H1 (cell line): ENCODE measurements around the gene CEP170. TPM values are rescaled to one million over a fixed set of nuclear protein-coding genes. Genes with fewer than 3 reads are reported as not detected.

Source experiments
- CTCF ChIA-PET: fragments of 300-600 bp; sonication (Branson Sonifier 250); formaldehyde crosslinking; loops from one replicate; lab custom pipeline; 2021; ENCODE audit not compliant: partially characterized antibody; lab: Charles Lee
- POLR2A ChIA-PET: fragments of 300-600 bp; sonication (Branson Sonifier 250); formaldehyde crosslinking; loops from one replicate; lab custom pipeline; 2021; ENCODE audit warnings: inconsistent platforms; ENCODE audit not compliant: partially characterized antibody; lab: Charles Lee
- DNase-seq, 2 experiments: peaks; one replicate each; pipeline versions ENCODE4 v3.0.0 to v3.0.0-alpha.2; 2010 to 2022; ENCODE audit warnings: low spot score in 2 of 2, low read depth in 1 of 2, mixed read lengths in 1 of 2
- FAIRE-seq: peaks from 2 replicates; lab custom pipeline; 2011; peaks lifted over from hg19 to GRCh38; lab: Jason Lieb, UNC
- H2AFZ ChIP-seq: 2 replicates; pipeline ENCODE4 v1.8.1; 2012; ENCODE audit warnings: low read length, inconsistent platforms
- H2AK5ac ChIP-seq: 2 replicates; pipeline ENCODE4 v1.6.1; 2013; ENCODE audit warnings: low read depth, low read length
- H2BK120ac ChIP-seq: replicated peaks from 2 replicates; pipeline ENCODE3; 2013; ENCODE audit warnings: low read depth, low read length, inconsistent platforms
- H2BK12ac ChIP-seq: 2 replicates; pipeline ENCODE4 v1.6.1; 2013; ENCODE audit warnings: low read depth, low read length
- H2BK15ac ChIP-seq: 2 replicates; pipeline ENCODE4 v1.6.1; 2013; ENCODE audit warnings: low read length
- H2BK20ac ChIP-seq: 2 replicates; pipeline ENCODE4 v1.6.1; 2013; ENCODE audit warnings: low read length
- H2BK5ac ChIP-seq: 2 replicates; pipeline ENCODE4 v1.6.1; 2013; ENCODE audit warnings: low read depth, low read length
- H3K14ac ChIP-seq: 2 replicates; pipeline ENCODE4 v1.6.1; 2013; ENCODE audit warnings: inconsistent platforms; ENCODE audit not compliant: insufficient read length
- H3K18ac ChIP-seq: 2 replicates; pipeline ENCODE4 v1.6.1; 2013; ENCODE audit warnings: low read length; ENCODE audit errors: extremely low read depth
- H3K23ac ChIP-seq: 2 replicates; pipeline ENCODE4 v1.6.1; 2013; ENCODE audit warnings: inconsistent platforms; ENCODE audit not compliant: insufficient read length
- H3K23me2 ChIP-seq: 2 replicates; pipeline ENCODE4 v1.6.1; 2013; ENCODE audit warnings: low read depth, low read length
- H3K27ac ChIP-seq: 2 replicates; pipeline ENCODE4 v1.6.1; 2011; ENCODE audit warnings: low read depth, low read length, inconsistent platforms
- H3K27me3 ChIP-seq, 4 experiments: replicated peaks in 1 of 4; 1 replicate in 1 of 4; 2 replicates in 3 of 4; pipeline versions ENCODE4 v1.6.1 to v1.8.1; 2011 to 2013; ENCODE audit warnings: low read length in 3 of 4, mild to moderate bottlenecking in 3 of 4, inconsistent platforms in 2 of 4, mixed read lengths in 2 of 4, moderate library complexity in 1 of 4; ENCODE audit not compliant: control insufficient read depth in 3 of 4, insufficient read depth in 3 of 4; ENCODE audit errors: extremely low read depth in 1 of 4
- H3K36me3 ChIP-seq, 4 experiments: 2 replicates each; pipeline versions ENCODE4 v1.6.1 to v1.8.1; 2011 to 2013; ENCODE audit warnings: mild to moderate bottlenecking in 4 of 4, low read length in 3 of 4, moderate library complexity in 2 of 4, control low read depth in 1 of 4, inconsistent platforms in 1 of 4; ENCODE audit not compliant: insufficient read depth in 4 of 4, control insufficient read depth in 2 of 4
- H3K4ac ChIP-seq: replicated peaks from 2 replicates; pipeline ENCODE3; 2013; ENCODE audit warnings: low read length, low read depth, mixed read lengths, inconsistent platforms; ENCODE audit not compliant: insufficient read length
- H3K4me1 ChIP-seq, 4 experiments: replicated peaks in 1 of 4; 1 replicate in 1 of 4; 2 replicates in 3 of 4; pipeline versions ENCODE4 v1.6.1 to v1.8.1; 2011 to 2013; ENCODE audit warnings: low read length in 3 of 4, inconsistent platforms in 2 of 4, mixed read lengths in 1 of 4; ENCODE audit not compliant: insufficient read depth in 4 of 4, control insufficient read depth in 3 of 4
- H3K4me2 ChIP-seq, 2 experiments: 2 replicates each; pipeline versions ENCODE4 v1.6.1 to v1.8.1; 2011 to 2013; ENCODE audit warnings: low read depth in 2 of 2, low read length in 2 of 2, control low read depth in 1 of 2, inconsistent platforms in 1 of 2, mild to moderate bottlenecking in 1 of 2; ENCODE audit not compliant: insufficient read depth in 1 of 2
- H3K4me3 ChIP-seq, 4 experiments: fragments of 200-600, 300-600 bp in 1 of 4; sonication (generic), shearing (Covaris generic), sonication (Bioruptor Twin) in 1 of 4; 2 replicates each; pipeline versions ENCODE4 v1.5.1 to v1.8.1; 2011 to 2016; ENCODE audit warnings: low read length in 4 of 4, low read depth in 3 of 4, control low read depth in 2 of 4, inconsistent platforms in 2 of 4, mild to moderate bottlenecking in 2 of 4, mixed read lengths in 1 of 4, moderate library complexity in 1 of 4; ENCODE audit not compliant: insufficient read depth in 2 of 4; ENCODE audit errors: extremely low read depth in 1 of 4
- H3K56ac ChIP-seq: replicated peaks from 2 replicates; pipeline ENCODE3; 2013; ENCODE audit warnings: low read depth, mild to moderate bottlenecking, mixed read lengths, low read length, inconsistent platforms; ENCODE audit not compliant: insufficient read length
- H3K79me1 ChIP-seq: 2 replicates; pipeline ENCODE4 v1.6.1; 2013; ENCODE audit warnings: low read depth, low read length, control low read depth
- H3K79me2 ChIP-seq, 2 experiments: 2 replicates each; pipeline versions ENCODE4 v1.6.1 to v1.8.1; 2012 to 2013; ENCODE audit warnings: low read length in 2 of 2, mild to moderate bottlenecking in 2 of 2, inconsistent platforms in 1 of 2; ENCODE audit not compliant: insufficient read depth in 2 of 2, control insufficient read depth in 1 of 2
- H3K9ac ChIP-seq, 4 experiments: replicated peaks in 1 of 4; 1 replicate in 1 of 4; 2 replicates in 3 of 4; pipeline versions ENCODE4 v1.6.1 to v1.8.1; 2011 to 2013; ENCODE audit warnings: low read depth in 3 of 4, low read length in 3 of 4, control low read depth in 2 of 4, mild to moderate bottlenecking in 2 of 4, moderate library complexity in 2 of 4, inconsistent platforms in 1 of 4; ENCODE audit errors: extremely low read depth in 1 of 4
- H3K9me3 ChIP-seq, 2 experiments: 2 replicates each; pipeline versions ENCODE4 v1.6.1 to v1.8.1; 2012 to 2013; ENCODE audit warnings: mild to moderate bottlenecking in 2 of 2, moderate library complexity in 2 of 2, control low read depth in 1 of 2, inconsistent platforms in 1 of 2, low read depth in 1 of 2, low read length in 1 of 2, mixed read lengths in 1 of 2; ENCODE audit not compliant: insufficient read depth in 2 of 2
- H4K20me1 ChIP-seq, 2 experiments: replicated peaks in 1 of 2; 2 replicates each; pipeline versions ENCODE3 to v1.8.1; 2011 to 2013; ENCODE audit warnings: inconsistent platforms in 2 of 2, low read length in 2 of 2, mild to moderate bottlenecking in 1 of 2; ENCODE audit not compliant: insufficient read depth in 2 of 2, control insufficient read depth in 1 of 2
- H4K5ac ChIP-seq: 2 replicates; pipeline ENCODE4 v1.6.1; 2013; ENCODE audit warnings: low read length, low read depth, mixed read lengths, inconsistent platforms; ENCODE audit not compliant: insufficient read length
- H4K8ac ChIP-seq: 2 replicates; pipeline ENCODE4 v1.8.0; 2013; ENCODE audit warnings: mild to moderate bottlenecking, moderate library complexity, low read length, inconsistent platforms; ENCODE audit not compliant: insufficient read depth; ENCODE audit errors: extremely low read depth
- H4K91ac ChIP-seq: replicated peaks from 2 replicates; pipeline ENCODE3; 2013; ENCODE audit warnings: low read length, mixed read lengths, inconsistent platforms; ENCODE audit not compliant: insufficient read length
- ATF3 ChIP-seq: IDR thresholded peaks from 2 replicates; pipeline ENCODE4 v1.6.1; 2011; ENCODE audit warnings: low read depth, mild to moderate bottlenecking, low read length; ENCODE audit not compliant: insufficient read depth
- BACH1 ChIP-seq: IDR thresholded peaks from 2 replicates; pipeline ENCODE4 v1.6.1; 2012; ENCODE audit warnings: low read length, improper control_type of control experiment
- CEBPB ChIP-seq: IDR thresholded peaks from 2 replicates; pipeline ENCODE4 v1.6.1; 2012; ENCODE audit warnings: low read depth, low read length
- CHD1 ChIP-seq: IDR thresholded peaks from 2 replicates; pipeline ENCODE4 v1.6.1; 2012; ENCODE audit warnings: low read depth, low read length, improper control_type of control experiment
- CREB1 ChIP-seq: IDR thresholded peaks from 2 replicates; pipeline ENCODE4 v1.6.1; 2012; ENCODE audit warnings: inconsistent platforms
- CTBP2 ChIP-seq: IDR thresholded peaks from 2 replicates; pipeline ENCODE4 v1.7.0; 2011; ENCODE audit warnings: borderline replicate concordance, mild to moderate bottlenecking, moderate library complexity, mixed read lengths, low read length; ENCODE audit not compliant: insufficient read depth, insufficient read length
- E2F6 ChIP-seq: IDR thresholded peaks from 2 replicates; pipeline ENCODE4 v1.6.1; 2012; ENCODE audit warnings: inconsistent platforms
- KDM1A ChIP-seq: fragments of 200-600, 300-600 bp; sonication (generic); IDR thresholded peaks from 2 replicates; pipeline ENCODE4 v1.7.1; 2016; ENCODE audit warnings: mild to moderate bottlenecking, low read length, borderline replicate concordance
- MAFK ChIP-seq: IDR thresholded peaks from 2 replicates; pipeline ENCODE4 v1.6.1; 2012; ENCODE audit warnings: low read depth, mild to moderate bottlenecking, improper control_type of control experiment, low read length
- NANOG ChIP-seq: IDR thresholded peaks from 2 replicates; pipeline ENCODE4 v1.6.1; 2011; ENCODE audit warnings: low read length, low read depth, mild to moderate bottlenecking, inconsistent platforms; ENCODE audit not compliant: insufficient read depth, poor library complexity, severe bottlenecking
- RNF2 ChIP-seq: fragments of 200-900, 300-1000 bp; sonication (generic); IDR thresholded peaks from 2 replicates; pipeline ENCODE4 v1.7.1; 2016; ENCODE audit warnings: borderline replicate concordance, low read depth, mild to moderate bottlenecking, antibody characterized with exemption, low read length; ENCODE audit not compliant: poor library complexity, severe bottlenecking; ENCODE audit errors: missing control alignments
- SIN3A ChIP-seq, 2 experiments: IDR thresholded peaks in 1 of 2; conservative IDR thresholded peaks in 1 of 2; 2 replicates each; pipeline ENCODE4 v1.6.1; 2011 to 2012; ENCODE audit warnings: low read length in 2 of 2, improper control_type of control experiment in 1 of 2, low read depth in 1 of 2, mild to moderate bottlenecking in 1 of 2
- TAF1 ChIP-seq: IDR thresholded peaks from 2 replicates; pipeline ENCODE4 v1.6.1; 2011; ENCODE audit warnings: mild to moderate bottlenecking, low read depth, low read length
- WGBS, 2 experiments: shearing (Covaris generic) in 1 of 2; methylation state at CpG; one replicate each; pipeline versions ENCODE4 v1.1.6 to v1.1.7; 2013 to 2015; ENCODE audit warnings: low lambda C conversion rate in 2 of 2, mixed read lengths in 2 of 2, inconsistent platforms in 1 of 2, low coverage in 1 of 2, missing lambda C conversion rate in 1 of 2; ENCODE audit not compliant: insufficient replicate concordance in 2 of 2, insufficient coverage in 1 of 2, insufficient read length in 1 of 2; ENCODE audit errors: extremely low coverage in 1 of 2, missing lambda C conversion rate in 1 of 2; 5-methylcytosine and 5-hydroxymethylcytosine counted together
- polyA plus RNA-seq, 7 experiments: library from polyadenylated mRNA; depleted of rRNA in 3 of 7; stranded (reverse) in 5 of 7; unstranded in 2 of 7; fragments of >200 nt in 5 of 7; fragments of 200-250 nt in 2 of 7; gene quantifications; 1 replicate in 5 of 7; 2 replicates in 1 of 7; 4 replicates in 1 of 7; pipeline versions ENCODE4 v1.2.1 to v1.2.3, GENCODE V29; 2011 to 2013; ENCODE audit warnings: missing spikeins in 2 of 7, mixed read lengths in 2 of 7
- total RNA-seq: library from RNA; stranded (reverse); fragmentation: NEBNext Ultra II Directional; extraction: Animal tissue kit (Norgen Biotek cat#: 25700); gene quantifications from 2 replicates; pipeline ENCODE4 v1.2.1, GENCODE V29; 2021

The CEP170 gene
- total and polyA plus RNA-seq, 2 of the 8 experiments (the other 6 are each of a cell fraction or from before 2014, with no cell fraction given) = 33.1 to 97.2 TPM

- no peak overlapping the region; the same call in 1 of the 2 replicates for H4K8ac ChIP-seq
- no peak overlapping the region for H3K4me3 ChIP-seq
- DNase-seq (no peak), FAIRE-seq (no peak)
- ChIA-PET POLR2A (no interaction called here), CTCF (interaction anchor here (1.1 kb wide), 1 partner anchor 11 kb away, joined by 3 read pairs; no protein-coding TSS in a partner anchor)
- no peak overlapping the region for H2AFZ ChIP-seq
- H2AK5ac ChIP-seq = no peak overlapping the region
- no peak overlapping the region for H3K27ac ChIP-seq
- H3K79me1 ChIP-seq = no peaks in the 10 kb centered on the region
- H4K5ac ChIP-seq = no peak overlapping the region
- no peak overlapping the region for H3K23ac ChIP-seq
- no peak overlapping the region for H3K4ac ChIP-seq
- 89% methylated on average over 5 of the region's 5 CpGs; no CpG with 5 or more reads in 1 of the 2 experiments for WGBS, 2 experiments
- H3K36me3 ChIP-seq = peaks cover 0 to under 1% (median 0%) of the 10 kb centered on the region in 4 experiments; a peak in 1 of 8 replicates
- H2BK15ac ChIP-seq = no peak overlapping the region
- H2BK120ac ChIP-seq = no peak overlapping the region
- H3K18ac ChIP-seq = no peak overlapping the region
- H4K20me1 ChIP-seq = no peaks in the 10 kb centered on the region
- no peak overlapping the region for H4K91ac ChIP-seq
- H3K14ac ChIP-seq = no peak overlapping the region
- no peaks in the 10 kb centered on the region for H3K79me2 ChIP-seq
- H3K23me2 ChIP-seq = no peaks in the 10 kb centered on the region
- no peak overlapping the region for H2BK12ac ChIP-seq
- no peaks in the 10 kb centered on the region for H3K9me3 ChIP-seq
- H3K4me2 ChIP-seq = no peak overlapping the region
- H3K4me1 ChIP-seq = peaks cover 0 to 3% (median 0%) of the 10 kb centered on the region in 4 experiments; a peak in 1 of 7 replicates
- H2BK20ac ChIP-seq = no peak overlapping the region
- no peaks in the 10 kb centered on the region for H3K27me3 ChIP-seq
- H2BK5ac ChIP-seq = no peak overlapping the region
- H3K9ac ChIP-seq = no peak overlapping the region
- no peak overlapping the region for H3K56ac ChIP-seq
- TF ChIP-seq CTBP2 = no peak
- no peak for TF ChIP-seq CEBPB
- no peak for TF ChIP-seq BACH1
- no peak for TF ChIP-seq E2F6
- TF ChIP-seq SIN3A (conservative IDR thresholded peaks at IDR 0.05 in 1 of 2, IDR thresholded peaks at IDR 0.05 in 1 of 2; ENCODE audit: low read depth in 1 of 2, low read length in 2 of 2) = no peak
- no peak for TF ChIP-seq ATF3
- TF ChIP-seq CREB1 = no peak
- no peak for TF ChIP-seq MAFK
- TF ChIP-seq CHD1 = no peak
- TF ChIP-seq KDM1A = no peak
- TF ChIP-seq RNF2 = no peak
- no peak for TF ChIP-seq NANOG
- no peak for TF ChIP-seq TAF1
These were observed 26.6 kb upstream of the CEP170 start for GRCh38 chr1:243281672-243282071.
